HEK293 (cell line): ENCODE results near the gene PTPN11.

Source experiments
- REST ChIP-seq: fragments of 450-650 bp; formaldehyde crosslinking; IDR thresholded peaks from 2 replicates; pipeline ENCODE4 v1.5.1; 2016; ENCODE audit warnings: missing biosample characterization, missing genetic modification characterization
- SCRT1 ChIP-seq: fragments of 450-650 bp; formaldehyde crosslinking; IDR thresholded peaks from 2 replicates; pipeline ENCODE4 v1.5.1; 2016; ENCODE audit warnings: missing biosample characterization, missing genetic modification characterization, borderline replicate concordance
- SETDB1 ChIP-seq: IDR thresholded peaks from one replicate; pipeline ENCODE4 v1.6.1; 2017; ENCODE audit warnings: mild to moderate bottlenecking, low read length, moderate library complexity, mixed read lengths; ENCODE audit not compliant: insufficient read length
- ZBTB20 ChIP-seq: fragments of 450-650 bp; formaldehyde crosslinking; IDR thresholded peaks from 2 replicates; pipeline ENCODE4 v1.5.1; 2016; ENCODE audit warnings: missing biosample characterization, missing genetic modification characterization
- ZNF518A ChIP-seq: fragments of 450-650 bp; formaldehyde crosslinking; conservative IDR thresholded peaks from 2 replicates; pipeline ENCODE4 v1.5.1; 2016; ENCODE audit warnings: low read depth, missing biosample characterization, missing genetic modification characterization
- ZNF830 ChIP-seq: fragments of 450-650 bp; IDR thresholded peaks from 2 replicates; pipeline ENCODE4 v1.5.0; 2018; ENCODE audit warnings: missing biosample characterization, missing genetic modification characterization, low read depth, mild to moderate bottlenecking, moderate library complexity
- TF ChIP-seq, protein P1 (sequence below): fragments of 450-650 bp; formaldehyde crosslinking; IDR thresholded peaks from 2 replicates; pipeline ENCODE4 v1.5.1; 2016; ENCODE audit warnings: missing biosample characterization, missing genetic modification characterization

GRCh38 chr12:112482733-112483132 lies 64.0 kb downstream of the PTPN11 start:
- TF ChIP-seq ZBTB20 (tag by site-specific recombination) (no peak), REST (no peak), ZNF518A (tag by site-specific recombination) (no peak), SCRT1 (tag by site-specific recombination) (no peak), SETDB1 (no peak), ZNF830 (tag by site-specific recombination) (no peak)
- TF ChIP-seq, protein P1, sequence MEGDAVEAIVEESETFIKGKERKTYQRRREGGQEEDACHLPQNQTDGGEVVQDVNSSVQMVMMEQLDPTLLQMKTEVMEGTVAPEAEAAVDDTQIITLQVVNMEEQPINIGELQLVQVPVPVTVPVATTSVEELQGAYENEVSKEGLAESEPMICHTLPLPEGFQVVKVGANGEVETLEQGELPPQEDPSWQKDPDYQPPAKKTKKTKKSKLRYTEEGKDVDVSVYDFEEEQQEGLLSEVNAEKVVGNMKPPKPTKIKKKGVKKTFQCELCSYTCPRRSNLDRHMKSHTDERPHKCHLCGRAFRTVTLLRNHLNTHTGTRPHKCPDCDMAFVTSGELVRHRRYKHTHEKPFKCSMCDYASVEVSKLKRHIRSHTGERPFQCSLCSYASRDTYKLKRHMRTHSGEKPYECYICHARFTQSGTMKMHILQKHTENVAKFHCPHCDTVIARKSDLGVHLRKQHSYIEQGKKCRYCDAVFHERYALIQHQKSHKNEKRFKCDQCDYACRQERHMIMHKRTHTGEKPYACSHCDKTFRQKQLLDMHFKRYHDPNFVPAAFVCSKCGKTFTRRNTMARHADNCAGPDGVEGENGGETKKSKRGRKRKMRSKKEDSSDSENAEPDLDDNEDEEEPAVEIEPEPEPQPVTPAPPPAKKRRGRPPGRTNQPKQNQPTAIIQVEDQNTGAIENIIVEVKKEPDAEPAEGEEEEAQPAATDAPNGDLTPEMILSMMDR (tag by site-specific recombination), result no peak
